Right lobe of liver (tissue), 4 donors: ENCODE data around the gene LDB2.

Experiments used
- CTCF ChIP-seq, 4 donors: fragments of 200-600 bp in 3 of 4; fragments of 450-650 bp in 1 of 4; IDR thresholded peaks; one replicate each; pipeline versions ENCODE4 v1.5.1 to v1.8.0; 2016 to 2022; ENCODE audit warnings: antibody characterized with exemption in 4 of 4, mild to moderate bottlenecking in 2 of 4
- POLR2A ChIP-seq: fragments of 450-650 bp; IDR thresholded peaks from one replicate; pipeline ENCODE4 v1.6.1; 2017; ENCODE audit warnings: antibody characterized with exemption, mild to moderate bottlenecking
- donor health status: DM: no; HTN: no; CAD: no.
- donor health status: DM: no; HTN: no; CAD: no.
- donor health status: DM: no; HTN: yes; CAD: no.

DNA sequence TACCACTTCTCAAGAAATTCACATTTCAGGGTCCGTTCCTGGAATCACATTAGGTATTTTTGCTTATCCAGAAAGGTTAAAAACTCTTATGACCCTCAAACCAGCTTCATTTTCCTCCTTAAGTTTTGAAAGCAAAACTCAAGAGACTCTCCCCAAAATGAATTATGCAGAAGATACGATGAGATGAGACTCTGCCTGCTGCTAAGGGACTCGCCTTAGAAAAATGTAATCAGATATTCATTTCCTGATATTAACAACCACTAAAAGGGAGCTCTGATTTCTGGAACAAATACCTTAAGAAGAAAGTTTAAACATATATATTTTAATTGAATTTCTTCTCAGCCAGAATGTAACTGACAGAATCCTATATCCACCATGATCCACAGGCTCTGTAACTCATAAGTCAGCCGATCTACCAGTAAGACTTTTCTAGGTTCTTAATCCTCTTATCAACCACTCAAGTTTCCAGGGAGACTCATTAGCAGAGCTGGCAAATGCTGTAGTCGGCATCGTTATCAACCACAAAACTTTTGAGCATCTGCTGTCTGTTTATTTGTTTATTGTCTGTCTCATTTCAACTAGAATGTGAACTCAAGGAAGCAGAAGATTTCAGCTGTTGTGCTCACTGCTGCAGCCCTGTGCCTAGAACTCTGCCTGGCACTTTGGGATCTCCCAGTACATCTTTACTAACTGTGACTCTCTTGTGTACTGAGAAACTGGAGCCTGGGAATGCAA, 112.5 kb downstream of the LDB2 start:
- TF ChIP-seq CTCF (IDR thresholded peaks at IDR 0.05) (no peak), POLR2A (no peak)
